Measurements from ENCODE around the gene TAL1. TPM values are rescaled to one million over a fixed set of nuclear protein-coding genes. Genes with fewer than 3 reads are reported as not detected.
"Not testable (repeated sequence)": the region's sequence is repeated elsewhere in the genome, so short reads cannot be mapped to it uniquely, and the experiment has no call there.

The TAL1 gene
- total RNA-seq, 1 donor from 2014 or later = not detected

DNA sequence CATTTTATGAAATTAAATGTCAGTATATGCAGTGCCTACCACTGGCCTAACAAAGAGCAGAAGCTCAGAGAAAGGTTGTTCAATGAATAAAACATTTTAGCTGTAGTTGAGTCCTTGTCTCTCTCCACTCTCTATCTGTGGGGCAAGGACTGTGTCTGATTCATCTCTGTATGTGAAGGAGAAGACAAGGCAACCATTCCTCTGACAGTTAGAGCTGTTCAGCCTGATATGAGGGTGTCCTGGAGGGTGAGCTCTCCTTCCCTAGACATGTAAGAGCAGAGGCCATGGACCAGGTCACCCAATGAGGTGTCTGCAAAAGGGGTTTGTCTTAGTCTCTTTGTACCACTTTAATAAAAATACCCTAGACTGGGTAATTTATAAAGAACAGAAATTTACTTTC, 37.7 kb downstream of the TAL1 start:
- Histone ChIP-seq H3K27me3 (peaks cover 33% of the 10 kb centered on the region), H3K27ac (no peak overlapping the region), H3K79me2 (ENCODE audit: low read depth) (no peaks in the 10 kb centered on the region), H3K9ac (no peak overlapping the region), H3K9me3 (ENCODE audit: low read depth) (no peaks in the 10 kb centered on the region), H4K20me1 (ENCODE audit: low read depth) (no peaks in the 10 kb centered on the region), H3K36me3 (no peaks in the 10 kb centered on the region), H3K4me1 (peaks cover 3% of the 10 kb centered on the region), H3F3A (ENCODE audit: low read depth) (no peaks in the 10 kb centered on the region), H3K4me3 (no peak overlapping the region), H3K4me2 (no peak overlapping the region), H2AFZ (replicated peaks) (peak overlapping the region; percentile 34)
- Mint-ChIP-seq H3K4me3 (no peak overlapping the region), H3K27ac (no peak overlapping the region), H3K36me3 (no peaks in the 10 kb centered on the region), H3K4me1 (peaks cover 9% of the 10 kb centered on the region), H3K27me3 (ENCODE audit: insufficient read depth, low read depth) (peaks cover 10% of the 10 kb centered on the region), H3K9me3 (no peaks in the 10 kb centered on the region)
- TF ChIP-seq EZH2phosphoT487 (IDR thresholded peaks at IDR 0.05) = no peak
- no peak for TF ChIP-seq EZH2 (IDR thresholded peaks at IDR 0.05)
- TF ChIP-seq CTCF (IDR thresholded peaks at IDR 0.05) = no peak
- no peak for DNase-seq (ENCODE audit: low spot score)

DNA sequence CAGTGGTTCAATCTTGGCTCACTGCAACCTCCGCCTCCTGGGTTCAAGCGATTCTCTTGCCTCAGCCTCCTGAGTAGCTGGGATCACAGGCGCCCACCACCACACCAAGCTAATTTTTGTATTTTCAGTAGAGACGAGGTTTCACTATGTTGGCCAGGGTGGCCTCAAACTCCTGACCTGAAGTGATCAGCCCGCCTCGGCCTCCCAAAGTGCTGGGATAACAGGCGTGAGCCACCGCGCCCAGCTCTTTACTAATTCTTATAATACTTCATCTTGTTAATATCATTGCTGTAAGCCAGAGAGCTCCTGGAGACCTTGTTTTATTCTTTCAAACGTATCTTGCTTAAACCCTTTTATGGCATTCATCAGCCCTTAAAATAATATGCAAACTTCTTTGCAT, 38.5 kb downstream of the TAL1 start:
- H3K4me3 Mint-ChIP-seq; H3K4me3 ChIP-seq; H3F3A ChIP-seq (ENCODE audit: low read depth); H3K27me3 Mint-ChIP-seq (ENCODE audit: insufficient read depth, low read depth); H3K27ac Mint-ChIP-seq; H3K9me3 ChIP-seq (ENCODE audit: low read depth); H3K36me3 Mint-ChIP-seq; H3K79me2 ChIP-seq (ENCODE audit: low read depth); H3K36me3 ChIP-seq; H3K27ac ChIP-seq; H3K9ac ChIP-seq; H4K20me1 ChIP-seq (ENCODE audit: low read depth); H3K4me1 ChIP-seq; H3K9me3 Mint-ChIP-seq; DNase-seq (ENCODE audit: low spot score); H3K4me1 Mint-ChIP-seq: not testable (repeated sequence)
- peaks cover 25% of the 10 kb centered on the region for H3K27me3 ChIP-seq
- H3K4me2 ChIP-seq = peak overlapping the region; percentile 65
- H2AFZ ChIP-seq (replicated peaks) = peak overlapping the region; percentile 97

GRCh38 chr1:47192458-47193384, 39.3 kb downstream of the TAL1 start:
- H3K4me1 Mint-ChIP-seq = peaks cover 9% of the 10 kb centered on the region
- DNase-seq (ENCODE audit: low spot score) = peak; percentile 86
- H3K4me1 ChIP-seq = peaks cover 3% of the 10 kb centered on the region
- no peak overlapping the region for H3K27ac ChIP-seq
- H3K36me3 Mint-ChIP-seq = no peaks in the 10 kb centered on the region
- H3K9ac ChIP-seq = no peak overlapping the region
- TF ChIP-seq EZH2phosphoT487 (IDR thresholded peaks at IDR 0.05) = no peak
- peak; percentile 97 for TF ChIP-seq CTCF (IDR thresholded peaks at IDR 0.05)
- TF ChIP-seq EZH2 (IDR thresholded peaks at IDR 0.05) = peak; percentile 50
- H3K27ac Mint-ChIP-seq = no peak overlapping the region
- no peaks in the 10 kb centered on the region for H3K9me3 ChIP-seq (ENCODE audit: low read depth)
- peak overlapping the region; percentile 65 for H3K4me2 ChIP-seq
- H2AFZ ChIP-seq (replicated peaks) = peak overlapping the region; percentile 97
- H3K27me3 Mint-ChIP-seq (ENCODE audit: insufficient read depth, low read depth) = peaks cover 7% of the 10 kb centered on the region
- no peaks in the 10 kb centered on the region for H3K36me3 ChIP-seq
- peak overlapping the region; percentile 30 for H3K4me3 Mint-ChIP-seq
- H4K20me1 ChIP-seq (ENCODE audit: low read depth) = no peaks in the 10 kb centered on the region
- H3K79me2 ChIP-seq (ENCODE audit: low read depth) = no peaks in the 10 kb centered on the region
- no peak overlapping the region for H3K4me3 ChIP-seq
- H3K9me3 Mint-ChIP-seq = no peaks in the 10 kb centered on the region
- no peaks in the 10 kb centered on the region for H3F3A ChIP-seq (ENCODE audit: low read depth)
- peaks cover 20% of the 10 kb centered on the region for H3K27me3 ChIP-seq

DNA sequence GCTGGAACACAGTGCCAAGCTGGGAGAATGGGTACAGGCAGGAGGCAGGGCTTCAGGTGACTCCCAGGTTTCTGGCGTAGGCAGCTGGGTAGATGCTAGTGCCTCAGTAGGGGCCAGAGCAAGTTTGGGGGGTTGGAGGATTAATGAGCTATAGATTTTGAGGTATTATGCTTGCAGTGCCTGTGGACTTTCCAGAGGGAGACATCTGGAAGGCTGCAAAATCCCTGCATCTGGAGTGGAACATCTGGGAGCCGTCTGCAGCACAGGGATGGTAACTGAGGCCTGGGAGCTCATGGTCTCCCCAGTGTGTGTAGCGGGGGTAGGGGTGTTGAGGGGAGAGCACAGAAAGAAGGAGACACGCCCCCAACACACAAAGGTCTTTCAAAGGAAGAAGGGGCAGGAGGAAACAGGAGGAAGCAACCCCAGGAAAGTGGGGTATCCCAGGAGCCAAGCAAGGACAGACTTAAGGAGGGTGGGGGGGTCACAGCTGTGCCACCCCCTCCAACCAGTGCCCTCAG, 40.0 kb downstream of the TAL1 start:
- no peaks in the 10 kb centered on the region for H3K9me3 ChIP-seq (ENCODE audit: low read depth)
- Mint-ChIP-seq H3K27me3 (ENCODE audit: insufficient read depth, low read depth) (peaks cover 7% of the 10 kb centered on the region), H3K27ac (peak overlapping the region; percentile 30), H3K4me3 (no peak overlapping the region), H3K4me1 (peaks cover 9% of the 10 kb centered on the region), H3K9me3 (no peaks in the 10 kb centered on the region), H3K36me3 (no peaks in the 10 kb centered on the region)
- H4K20me1 ChIP-seq (ENCODE audit: low read depth) = no peaks in the 10 kb centered on the region
- DNase-seq (ENCODE audit: low spot score) = no peak
- H3F3A ChIP-seq (ENCODE audit: low read depth) = no peaks in the 10 kb centered on the region
- peaks cover 3% of the 10 kb centered on the region for H3K4me1 ChIP-seq
- no peaks in the 10 kb centered on the region for H3K36me3 ChIP-seq
- peaks cover 20% of the 10 kb centered on the region for H3K27me3 ChIP-seq
- TF ChIP-seq CTCF (IDR thresholded peaks at IDR 0.05) = no peak
- TF ChIP-seq EZH2 (IDR thresholded peaks at IDR 0.05) = no peak
- no peak for TF ChIP-seq EZH2phosphoT487 (IDR thresholded peaks at IDR 0.05)
- H2AFZ ChIP-seq (replicated peaks) = no peak overlapping the region
- H3K27ac ChIP-seq = no peak overlapping the region
- no peak overlapping the region for H3K4me2 ChIP-seq
- no peaks in the 10 kb centered on the region for H3K79me2 ChIP-seq (ENCODE audit: low read depth)
- no peak overlapping the region for H3K9ac ChIP-seq
- no peak overlapping the region for H3K4me3 ChIP-seq
